Smooth muscle cell (in vitro differentiated cells): ENCODE results near the gene COA8. TPM values are rescaled to one million over a fixed set of nuclear protein-coding genes. Genes with fewer than 3 reads are reported as not detected.

Source experiments
- DNase-seq: peaks from one replicate; lab custom pipeline; 2025; ENCODE audit not compliant: unreplicated experiment; lab: John Stamatoyannopoulos, UW
- H2AFZ ChIP-seq: fragments of 200-600 bp; sonication (generic); 2 replicates; pipeline ENCODE4 v1.6.0; 2016; ENCODE audit warnings: antibody characterized with exemption, low read depth, mild to moderate bottlenecking
- H3F3A ChIP-seq: fragments of 200-600 bp; sonication (generic); 2 replicates; pipeline ENCODE4 v1.6.0; 2017; ENCODE audit warnings: antibody characterized with exemption, low read depth
- H3K27ac ChIP-seq: fragments of 200-600 bp; sonication (generic); 2 replicates; pipeline ENCODE4 v1.5.1; 2016; ENCODE audit warnings: low read depth, mild to moderate bottlenecking
- H3K27me3 ChIP-seq: fragments of 200-600 bp; sonication (generic); 2 replicates; pipeline ENCODE4 v1.6.1; 2016; ENCODE audit warnings: low read depth, mild to moderate bottlenecking
- H3K36me3 ChIP-seq: fragments of 200-600 bp; sonication (generic); 2 replicates; pipeline ENCODE4 v1.5.1; 2016; ENCODE audit warnings: low read depth
- H3K4me1 ChIP-seq: fragments of 200-600 bp; sonication (generic); 2 replicates; pipeline ENCODE4 v1.5.1; 2016; ENCODE audit warnings: low read depth
- H3K4me2 ChIP-seq: fragments of 200-600 bp; sonication (generic); 2 replicates; pipeline ENCODE4 v1.6.0; 2016; ENCODE audit warnings: mild to moderate bottlenecking
- H3K4me3 ChIP-seq: fragments of 200-600 bp; sonication (generic); 2 replicates; pipeline ENCODE4 v1.5.1; 2016; ENCODE audit warnings: mild to moderate bottlenecking
- H3K79me2 ChIP-seq: fragments of 200-600 bp; sonication (generic); 2 replicates; pipeline ENCODE4 v1.6.0; 2016; ENCODE audit warnings: low read depth, mild to moderate bottlenecking
- H3K9ac ChIP-seq: fragments of 200-600 bp; sonication (generic); 2 replicates; pipeline ENCODE4 v1.6.0; 2016; ENCODE audit warnings: low read depth
- H3K9me3 ChIP-seq: fragments of 200-600 bp; sonication (generic); replicated peaks from 2 replicates; pipeline ENCODE4 v1.5.1; 2016; ENCODE audit warnings: low read depth
- H4K20me1 ChIP-seq: fragments of 200-600 bp; sonication (generic); 2 replicates; pipeline ENCODE4 v1.6.0; 2016; ENCODE audit warnings: low read depth
- CTCF ChIP-seq: fragments of 200-600 bp; sonication (generic); IDR thresholded peaks from 2 replicates; pipeline ENCODE4 v1.5.1; 2017; ENCODE audit warnings: borderline replicate concordance, mild to moderate bottlenecking, antibody characterized with exemption; ENCODE audit not compliant: insufficient read depth, poor library complexity, severe bottlenecking
- WGBS: methylation state at CpG from one replicate; pipeline ENCODE4 v1.1.7; 2016; ENCODE audit warnings: low lambda C conversion rate; 5-methylcytosine and 5-hydroxymethylcytosine counted together
- polyA plus RNA-seq: library from polyadenylated mRNA; unstranded; fragments of >200 nt; fragmentation: Nextera tagmentation; extraction: Ambion mirVana; gene quantifications from 2 replicates; pipeline ENCODE4 v1.2.1, GENCODE V29; 2016
- total RNA-seq: library from RNA; depleted of rRNA; stranded (reverse); fragments of >200 nt; gene quantifications from 2 replicates; pipeline ENCODE4 v1.2.3, GENCODE V29; 2014

COA8 gene
- total and polyA plus RNA-seq, 2 experiments from 2014 or later: 33.4 to 69.9 TPM

GRCh38 chr14:103630364-103631108 lies 67.8 kb downstream of the COA8 start:
- Histone ChIP-seq H3K9me3 (no peaks in the 10 kb centered on the region), H2AFZ (no peak overlapping the region), H3K4me2 (peak overlapping the region; percentile 96), H3K4me3 (peak overlapping the region; percentile 90), H3K79me2 (peaks cover 67% of the 10 kb centered on the region), H3K27me3 (no peaks in the 10 kb centered on the region), H3K27ac (peak overlapping the region; percentile 98), H3K9ac (peak overlapping the region; percentile 91), H4K20me1 (peaks cover 57% of the 10 kb centered on the region), H3K36me3 (no peaks in the 10 kb centered on the region), H3F3A (no peaks in the 10 kb centered on the region), H3K4me1 (peaks cover 16% of the 10 kb centered on the region)
- TF ChIP-seq CTCF: no peak
- 27% methylated on average over 5 of the region's 5 CpGs for WGBS
- no peak for DNase-seq

- Histone ChIP-seq H2AFZ (no peak overlapping the region), H4K20me1 (peaks cover 86% of the 10 kb centered on the region), H3F3A (no peaks in the 10 kb centered on the region), H3K36me3 (no peaks in the 10 kb centered on the region), H3K9ac (no peak overlapping the region), H3K27me3 (no peaks in the 10 kb centered on the region), H3K9me3 (no peaks in the 10 kb centered on the region), H3K4me3 (no peak overlapping the region), H3K79me2 (peaks cover 95% of the 10 kb centered on the region), H3K4me1 (peaks cover 14% of the 10 kb centered on the region), H3K4me2 (no peak overlapping the region), H3K27ac (no peak overlapping the region)
- TF ChIP-seq CTCF: no peak
- 50% methylated on average over 1 of the region's 1 CpG for WGBS
- DNase-seq: no peak
Observed at GRCh38 chr14:103633391-103633790, 70.6 kb downstream of the COA8 start.

- no peaks in the 10 kb centered on the region for H3F3A ChIP-seq
- H3K4me1 ChIP-seq: peaks cover 11% of the 10 kb centered on the region
- no peaks in the 10 kb centered on the region for H3K9me3 ChIP-seq
- no peak overlapping the region for H3K9ac ChIP-seq
- TF ChIP-seq CTCF: no peak
- 93% methylated on average over 4 of the region's 4 CpGs for WGBS
- DNase-seq: no peak
- H3K79me2 ChIP-seq: peaks cover 100% of the 10 kb centered on the region
- no peak overlapping the region for H2AFZ ChIP-seq
- no peak overlapping the region for H3K4me2 ChIP-seq
- no peak overlapping the region for H3K4me3 ChIP-seq
- peak overlapping the region; percentile 7 for H3K27ac ChIP-seq
- H3K36me3 ChIP-seq: no peaks in the 10 kb centered on the region
- peaks cover 93% of the 10 kb centered on the region for H4K20me1 ChIP-seq
- no peaks in the 10 kb centered on the region for H3K27me3 ChIP-seq
Observed at GRCh38 chr14:103634156-103634555, 71.4 kb downstream of the COA8 start.

- DNase-seq: no peak
- H3K9ac ChIP-seq: no peak overlapping the region
- no peak overlapping the region for H3K4me2 ChIP-seq
- no peak overlapping the region for H3K4me3 ChIP-seq
- no peak overlapping the region for H2AFZ ChIP-seq
- TF ChIP-seq CTCF: no peak
- 96% methylated on average over 3 of the region's 3 CpGs for WGBS
- H3K79me2 ChIP-seq: peaks cover 100% of the 10 kb centered on the region
- H3F3A ChIP-seq: no peaks in the 10 kb centered on the region
- H4K20me1 ChIP-seq: peaks cover 100% of the 10 kb centered on the region
- H3K4me1 ChIP-seq: peaks cover 4% of the 10 kb centered on the region
- peak overlapping the region; percentile 35 for H3K27ac ChIP-seq
- H3K27me3 ChIP-seq: no peaks in the 10 kb centered on the region
- H3K36me3 ChIP-seq: no peaks in the 10 kb centered on the region
- H3K9me3 ChIP-seq: no peaks in the 10 kb centered on the region
Observed at GRCh38 chr14:103638594-103638993, 75.8 kb downstream of the COA8 start.
